ENCODE measurements around the gene SPAG16. TPM values are rescaled to one million over a fixed set of nuclear protein-coding genes. Genes with fewer than 3 reads are reported as not detected.

SPAG16 gene
- total RNA-seq, 2 donors from 2014 or later: 8.2 to 9.0 TPM

- Mint-ChIP-seq H3K4me1 (ENCODE audit: low read depth) (no peaks in the 10 kb centered on the region), H3K36me3 (ENCODE audit: insufficient read depth in 2 of 2) (peaks cover 0 to 3% of the 10 kb centered on the region in 2 donors), H3K4me3 (no peak overlapping the region), H3K27me3 (ENCODE audit: low read depth) (no peaks in the 10 kb centered on the region), H3K27ac (no peak overlapping the region), H3K9me3 (peaks cover 5 to 11% of the 10 kb centered on the region in 2 donors)
- no peak for DNase-seq
- ATAC-seq (replicated peaks in 1 of 2): no peak
These were observed 145.3 kb downstream of the SPAG16 start for GRCh38 chr2:213429516-213429915.

GRCh38 chr2:213443921-213444320 lies 159.7 kb downstream of the SPAG16 start:
- DNase-seq (no peak), ATAC-seq (replicated peaks in 1 of 2) (no peak)
- H3K27me3 Mint-ChIP-seq (ENCODE audit: low read depth): no peaks in the 10 kb centered on the region
- peaks cover 0 to 3% of the 10 kb centered on the region in 2 donors for H3K36me3 Mint-ChIP-seq (ENCODE audit: insufficient read depth in 2 of 2)
- H3K9me3 Mint-ChIP-seq: peaks cover 2 to 5% of the 10 kb centered on the region in 2 donors
- H3K27ac Mint-ChIP-seq: no peak overlapping the region
- no peak overlapping the region for H3K4me3 Mint-ChIP-seq
- H3K4me1 Mint-ChIP-seq (ENCODE audit: low read depth): no peaks in the 10 kb centered on the region

DNA sequence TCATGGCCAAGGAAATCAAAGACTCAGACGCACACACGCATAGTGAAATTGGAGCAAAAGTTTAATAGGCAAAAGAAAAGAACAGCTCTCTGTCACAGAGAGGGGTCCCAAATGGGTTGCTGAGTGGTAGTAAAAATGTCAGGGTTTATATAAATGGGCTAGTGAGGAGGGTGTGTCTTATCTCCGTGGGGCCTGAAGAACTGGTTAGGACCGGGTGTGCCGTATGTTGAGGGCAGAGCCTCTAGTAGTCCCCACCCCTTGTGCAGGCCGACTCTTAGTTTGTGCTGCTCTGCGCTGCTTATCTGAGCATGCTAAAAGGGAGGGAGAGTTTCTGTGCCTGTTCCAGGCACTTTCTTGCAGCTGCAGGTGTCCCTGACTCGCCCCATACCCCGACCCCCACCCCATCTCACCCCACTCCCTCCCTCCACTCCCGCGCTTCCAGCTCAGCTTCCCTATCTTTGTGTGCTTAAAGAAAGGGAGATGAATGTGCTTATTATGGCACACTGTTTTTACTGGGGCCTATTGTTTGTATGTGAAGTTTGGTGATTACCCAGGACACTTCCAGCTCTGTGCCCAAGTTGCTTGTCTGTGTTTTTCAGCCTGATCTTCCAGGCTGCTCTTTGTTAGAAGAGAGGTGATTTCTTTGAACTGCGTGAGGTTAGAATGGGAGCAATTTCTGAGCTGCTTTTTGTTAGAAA lies 167.4 kb downstream of the SPAG16 start:
- Mint-ChIP-seq H3K4me3 (no peak overlapping the region), H3K36me3 (ENCODE audit: insufficient read depth in 2 of 2) (peaks cover 0 to 1% of the 10 kb centered on the region in 2 donors), H3K27me3 (ENCODE audit: low read depth) (no peaks in the 10 kb centered on the region), H3K9me3 (peaks cover 2 to 3% of the 10 kb centered on the region in 2 donors), H3K4me1 (ENCODE audit: low read depth) (no peaks in the 10 kb centered on the region), H3K27ac (no peak overlapping the region)
- ATAC-seq (replicated peaks in 1 of 2) (no peak), DNase-seq (no peak)

DNA sequence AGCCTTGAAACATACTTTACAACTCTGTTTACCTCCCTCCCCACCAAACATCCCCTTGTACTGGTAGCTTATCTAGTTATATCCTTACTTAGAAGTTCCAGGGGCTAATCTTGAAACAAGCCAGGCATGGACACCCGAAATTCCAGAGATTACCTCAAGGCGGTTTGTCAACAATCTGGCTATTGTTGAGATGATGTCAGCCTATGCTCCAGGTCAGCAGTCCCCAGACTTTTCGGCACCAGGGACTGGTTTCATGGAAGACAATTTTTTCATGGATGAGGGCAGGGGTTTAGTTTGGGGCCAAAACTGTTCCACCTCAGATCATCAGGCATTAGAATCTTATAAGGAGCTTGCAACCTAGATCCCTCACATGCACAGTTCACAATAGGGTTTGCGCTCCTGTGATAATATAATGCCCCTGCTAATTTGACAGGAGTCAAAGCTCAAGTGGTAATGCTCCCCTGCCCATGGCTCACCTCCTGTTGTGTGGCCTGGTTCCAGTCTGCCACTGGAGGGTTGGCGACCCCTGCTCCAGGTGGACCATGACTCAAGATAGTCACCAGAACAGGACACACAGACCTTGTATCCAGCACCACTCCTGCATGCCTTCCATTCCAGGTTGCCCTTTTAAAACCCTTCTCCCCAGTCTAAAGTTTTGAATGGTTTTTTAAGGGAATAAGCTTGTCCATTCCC lies 171.2 kb downstream of the SPAG16 start:
- Mint-ChIP-seq H3K4me1 (ENCODE audit: low read depth) (no peaks in the 10 kb centered on the region), H3K9me3 (no peaks in the 10 kb centered on the region), H3K36me3 (ENCODE audit: insufficient read depth in 2 of 2) (no peaks in the 10 kb centered on the region), H3K27me3 (ENCODE audit: low read depth) (no peaks in the 10 kb centered on the region), H3K4me3 (no peak overlapping the region), H3K27ac (no peak overlapping the region)
- DNase-seq (no peak), ATAC-seq (replicated peaks in 1 of 2) (no peak)

GRCh38 chr2:213475433-213475832 lies 191.2 kb downstream of the SPAG16 start:
- peaks cover 0 to 5% of the 10 kb centered on the region in 2 donors for H3K36me3 Mint-ChIP-seq (ENCODE audit: insufficient read depth in 2 of 2)
- DNase-seq (no peak), ATAC-seq (replicated peaks in 1 of 2) (no peak)
- H3K27ac Mint-ChIP-seq: no peak overlapping the region
- peaks cover 5 to 19% of the 10 kb centered on the region in 2 donors for H3K9me3 Mint-ChIP-seq
- no peak overlapping the region for H3K4me3 Mint-ChIP-seq
- H3K4me1 Mint-ChIP-seq (ENCODE audit: low read depth): no peaks in the 10 kb centered on the region
- H3K27me3 Mint-ChIP-seq (ENCODE audit: low read depth): no peaks in the 10 kb centered on the region

GRCh38 chr2:213476641-213477040 lies 192.4 kb downstream of the SPAG16 start:
- H3K36me3 Mint-ChIP-seq (ENCODE audit: insufficient read depth in 2 of 2): peaks cover 0 to 5% of the 10 kb centered on the region in 2 donors
- H3K27ac Mint-ChIP-seq: no peak overlapping the region
- H3K4me3 Mint-ChIP-seq: no peak overlapping the region
- no peaks in the 10 kb centered on the region for H3K27me3 Mint-ChIP-seq (ENCODE audit: low read depth)
- H3K4me1 Mint-ChIP-seq (ENCODE audit: low read depth): no peaks in the 10 kb centered on the region
- no peak for ATAC-seq (replicated peaks in 1 of 2)
- no peak for DNase-seq
- H3K9me3 Mint-ChIP-seq: peaks cover 5 to 17% of the 10 kb centered on the region in 2 donors

DNA sequence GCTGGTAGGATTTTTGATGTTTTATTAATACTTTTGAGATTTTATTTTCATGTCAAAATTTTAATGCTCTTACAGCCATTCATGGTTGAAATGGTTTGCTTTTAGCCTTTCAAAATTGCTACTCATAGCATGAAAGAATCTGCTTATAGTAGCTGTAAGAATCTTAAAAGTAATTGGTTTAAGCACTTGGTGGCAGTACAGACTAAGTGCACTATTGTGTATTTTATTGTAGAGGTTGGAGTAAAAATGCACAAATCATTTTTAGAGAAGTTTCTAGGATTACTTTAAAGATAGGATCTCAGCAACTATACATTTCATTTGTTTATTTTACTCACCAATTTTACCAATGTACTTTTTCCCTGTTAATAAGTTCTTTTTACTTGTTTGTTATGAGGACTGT lies 205.8 kb downstream of the SPAG16 start:
- H3K27me3 Mint-ChIP-seq (ENCODE audit: low read depth): no peaks in the 10 kb centered on the region
- DNase-seq: no peak
- H3K9me3 Mint-ChIP-seq: no peaks in the 10 kb centered on the region
- H3K36me3 Mint-ChIP-seq (ENCODE audit: insufficient read depth in 2 of 2): no peaks in the 10 kb centered on the region
- no peak overlapping the region for H3K27ac Mint-ChIP-seq
- ATAC-seq (replicated peaks in 1 of 2): no peak
- H3K4me1 Mint-ChIP-seq (ENCODE audit: low read depth): no peaks in the 10 kb centered on the region
- no peak overlapping the region for H3K4me3 Mint-ChIP-seq

- no peaks in the 10 kb centered on the region for H3K27me3 Mint-ChIP-seq (ENCODE audit: low read depth)
- no peaks in the 10 kb centered on the region for H3K36me3 Mint-ChIP-seq (ENCODE audit: insufficient read depth in 2 of 2)
- H3K9me3 Mint-ChIP-seq: no peaks in the 10 kb centered on the region
- DNase-seq: no peak
- no peak for ATAC-seq (replicated peaks in 1 of 2)
- no peak overlapping the region for H3K4me3 Mint-ChIP-seq
- no peaks in the 10 kb centered on the region for H3K4me1 Mint-ChIP-seq (ENCODE audit: low read depth)
- no peak overlapping the region for H3K27ac Mint-ChIP-seq
These were observed 207.1 kb downstream of the SPAG16 start for GRCh38 chr2:213491376-213491775.

- no peaks in the 10 kb centered on the region for H3K27me3 Mint-ChIP-seq (ENCODE audit: low read depth)
- H3K9me3 Mint-ChIP-seq: no peaks in the 10 kb centered on the region
- no peak overlapping the region for H3K27ac Mint-ChIP-seq
- H3K4me3 Mint-ChIP-seq: no peak overlapping the region
- DNase-seq (no peak), ATAC-seq (replicated peaks in 1 of 2) (no peak)
- no peaks in the 10 kb centered on the region for H3K36me3 Mint-ChIP-seq (ENCODE audit: insufficient read depth in 2 of 2)
- H3K4me1 Mint-ChIP-seq (ENCODE audit: low read depth): no peaks in the 10 kb centered on the region
These were observed 212.0 kb downstream of the SPAG16 start for GRCh38 chr2:213496226-213496625.

GRCh38 chr2:213500881-213501280 lies 216.6 kb downstream of the SPAG16 start:
- H3K27me3 Mint-ChIP-seq (ENCODE audit: low read depth): no peaks in the 10 kb centered on the region
- no peaks in the 10 kb centered on the region for H3K4me1 Mint-ChIP-seq (ENCODE audit: low read depth)
- no peak overlapping the region for H3K4me3 Mint-ChIP-seq
- H3K36me3 Mint-ChIP-seq (ENCODE audit: insufficient read depth in 2 of 2): no peaks in the 10 kb centered on the region
- no peak for ATAC-seq (replicated peaks in 1 of 2)
- H3K27ac Mint-ChIP-seq: no peak overlapping the region
- no peak for DNase-seq
- H3K9me3 Mint-ChIP-seq: no peaks in the 10 kb centered on the region

GRCh38 chr2:213524164-213524563 lies 239.9 kb downstream of the SPAG16 start:
- Mint-ChIP-seq H3K4me1 (ENCODE audit: low read depth) (no peaks in the 10 kb centered on the region), H3K4me3 (no peak overlapping the region), H3K27me3 (ENCODE audit: low read depth) (no peaks in the 10 kb centered on the region), H3K27ac (no peak overlapping the region), H3K9me3 (peaks cover 6 to 18% of the 10 kb centered on the region in 2 donors), H3K36me3 (ENCODE audit: insufficient read depth in 2 of 2) (peaks cover 2 to 5% of the 10 kb centered on the region in 2 donors)
- ATAC-seq (replicated peaks in 1 of 2) (no peak), DNase-seq (no peak)

DNA sequence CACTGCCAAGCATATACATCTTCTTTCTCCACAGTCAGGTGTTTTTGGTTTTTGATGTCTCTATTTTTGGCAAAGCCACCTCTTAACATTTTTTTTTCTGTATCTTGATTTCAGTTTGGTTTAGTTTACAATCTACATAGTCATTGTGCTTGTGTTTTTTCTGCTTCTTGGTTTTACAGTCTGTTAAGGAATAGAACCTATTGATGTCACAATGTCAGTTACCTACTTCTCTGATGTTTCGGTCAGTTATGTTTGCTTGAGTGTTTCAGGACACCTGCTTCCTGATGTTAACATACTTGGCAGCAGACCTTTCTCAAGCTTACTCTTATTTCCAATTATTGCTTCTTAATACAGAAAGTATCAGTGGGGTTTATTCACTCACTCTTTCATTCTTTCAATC lies 253.3 kb downstream of the SPAG16 start:
- no peak overlapping the region for H3K4me3 Mint-ChIP-seq
- DNase-seq (no peak), ATAC-seq (replicated peaks in 1 of 2) (no peak)
- H3K27me3 Mint-ChIP-seq (ENCODE audit: low read depth): no peaks in the 10 kb centered on the region
- peaks cover 0 to 4% of the 10 kb centered on the region in 2 donors for H3K9me3 Mint-ChIP-seq
- no peaks in the 10 kb centered on the region for H3K4me1 Mint-ChIP-seq (ENCODE audit: low read depth)
- no peak overlapping the region for H3K27ac Mint-ChIP-seq
- H3K36me3 Mint-ChIP-seq (ENCODE audit: insufficient read depth in 2 of 2): no peaks in the 10 kb centered on the region

- H3K4me3 Mint-ChIP-seq: no peak overlapping the region
- no peak overlapping the region for H3K27ac Mint-ChIP-seq
- H3K9me3 Mint-ChIP-seq: peaks cover 0 to 4% of the 10 kb centered on the region in 2 donors
- no peaks in the 10 kb centered on the region for H3K4me1 Mint-ChIP-seq (ENCODE audit: low read depth)
- DNase-seq: no peak
- no peaks in the 10 kb centered on the region for H3K27me3 Mint-ChIP-seq (ENCODE audit: low read depth)
- no peak for ATAC-seq (replicated peaks in 1 of 2)
- H3K36me3 Mint-ChIP-seq (ENCODE audit: insufficient read depth in 2 of 2): no peaks in the 10 kb centered on the region
These were observed 260.7 kb downstream of the SPAG16 start for GRCh38 chr2:213544940-213545339.

DNA sequence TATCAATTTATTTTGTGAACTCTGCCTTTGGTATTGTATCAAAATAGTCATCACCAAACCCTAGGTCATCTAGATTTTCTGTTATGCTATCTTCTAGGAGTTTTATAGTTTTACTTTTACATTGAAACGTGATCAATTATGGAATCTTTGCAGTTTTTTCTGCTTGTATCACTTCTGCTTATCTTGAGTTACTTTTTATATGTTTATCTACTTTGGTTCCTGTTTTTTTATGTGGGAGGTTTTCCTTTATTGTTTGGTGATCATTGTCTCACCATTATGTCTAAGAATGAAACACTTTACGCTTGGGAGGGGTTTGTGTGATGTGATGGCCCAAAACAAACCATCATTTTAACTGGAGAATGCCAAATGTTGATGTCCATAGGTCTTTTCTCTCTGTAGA lies 261.2 kb downstream of the SPAG16 start:
- Mint-ChIP-seq H3K36me3 (ENCODE audit: insufficient read depth in 2 of 2) (no peaks in the 10 kb centered on the region), H3K4me3 (no peak overlapping the region), H3K4me1 (ENCODE audit: low read depth) (no peaks in the 10 kb centered on the region), H3K27me3 (ENCODE audit: low read depth) (no peaks in the 10 kb centered on the region), H3K27ac (no peak overlapping the region), H3K9me3 (peaks cover 0 to 4% of the 10 kb centered on the region in 2 donors)
- DNase-seq (no peak), ATAC-seq (replicated peaks in 1 of 2) (no peak)
